Measurements from ENCODE around the gene SELENOS.
"Not testable (repeated sequence)": the region's sequence is repeated elsewhere in the genome, so short reads cannot be mapped to it uniquely, and the experiment has no call there.

DNA sequence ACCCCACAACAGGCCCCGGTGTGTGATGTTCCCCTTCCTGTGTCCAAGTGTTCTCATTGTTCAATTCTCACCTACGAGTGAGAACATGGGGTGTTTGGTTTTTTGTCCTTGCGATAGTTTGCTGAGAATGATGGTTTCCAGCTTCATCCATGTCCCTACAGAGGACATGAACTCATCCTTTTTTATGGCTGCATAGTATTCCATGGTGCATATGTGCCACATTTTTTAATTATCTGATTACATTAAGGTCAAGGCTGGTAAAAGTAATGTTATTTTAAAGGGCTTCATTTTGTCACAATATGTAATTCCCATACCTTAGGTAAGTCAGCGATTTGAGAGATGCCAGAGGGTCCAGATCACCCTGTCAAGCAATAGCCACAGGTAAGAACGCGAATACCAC is 10.1 kb upstream of the SELENOS start:
- TF ChIP-seq, protein P1, sequence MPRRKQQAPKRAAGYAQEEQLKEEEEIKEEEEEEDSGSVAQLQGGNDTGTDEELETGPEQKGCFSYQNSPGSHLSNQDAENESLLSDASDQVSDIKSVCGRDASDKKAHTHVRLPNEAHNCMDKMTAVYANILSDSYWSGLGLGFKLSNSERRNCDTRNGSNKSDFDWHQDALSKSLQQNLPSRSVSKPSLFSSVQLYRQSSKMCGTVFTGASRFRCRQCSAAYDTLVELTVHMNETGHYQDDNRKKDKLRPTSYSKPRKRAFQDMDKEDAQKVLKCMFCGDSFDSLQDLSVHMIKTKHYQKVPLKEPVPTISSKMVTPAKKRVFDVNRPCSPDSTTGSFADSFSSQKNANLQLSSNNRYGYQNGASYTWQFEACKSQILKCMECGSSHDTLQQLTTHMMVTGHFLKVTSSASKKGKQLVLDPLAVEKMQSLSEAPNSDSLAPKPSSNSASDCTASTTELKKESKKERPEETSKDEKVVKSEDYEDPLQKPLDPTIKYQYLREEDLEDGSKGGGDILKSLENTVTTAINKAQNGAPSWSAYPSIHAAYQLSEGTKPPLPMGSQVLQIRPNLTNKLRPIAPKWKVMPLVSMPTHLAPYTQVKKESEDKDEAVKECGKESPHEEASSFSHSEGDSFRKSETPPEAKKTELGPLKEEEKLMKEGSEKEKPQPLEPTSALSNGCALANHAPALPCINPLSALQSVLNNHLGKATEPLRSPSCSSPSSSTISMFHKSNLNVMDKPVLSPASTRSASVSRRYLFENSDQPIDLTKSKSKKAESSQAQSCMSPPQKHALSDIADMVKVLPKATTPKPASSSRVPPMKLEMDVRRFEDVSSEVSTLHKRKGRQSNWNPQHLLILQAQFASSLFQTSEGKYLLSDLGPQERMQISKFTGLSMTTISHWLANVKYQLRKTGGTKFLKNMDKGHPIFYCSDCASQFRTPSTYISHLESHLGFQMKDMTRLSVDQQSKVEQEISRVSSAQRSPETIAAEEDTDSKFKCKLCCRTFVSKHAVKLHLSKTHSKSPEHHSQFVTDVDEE (CRISPR knock-in tag; IDR thresholded peaks at IDR 0.05) = not testable (repeated sequence)
- TF ChIP-seq OSR1, ESRRG (CRISPR knock-in tag; IDR thresholded peaks at IDR 0.05): not testable (repeated sequence)
- TF ChIP-seq, protein P2, sequence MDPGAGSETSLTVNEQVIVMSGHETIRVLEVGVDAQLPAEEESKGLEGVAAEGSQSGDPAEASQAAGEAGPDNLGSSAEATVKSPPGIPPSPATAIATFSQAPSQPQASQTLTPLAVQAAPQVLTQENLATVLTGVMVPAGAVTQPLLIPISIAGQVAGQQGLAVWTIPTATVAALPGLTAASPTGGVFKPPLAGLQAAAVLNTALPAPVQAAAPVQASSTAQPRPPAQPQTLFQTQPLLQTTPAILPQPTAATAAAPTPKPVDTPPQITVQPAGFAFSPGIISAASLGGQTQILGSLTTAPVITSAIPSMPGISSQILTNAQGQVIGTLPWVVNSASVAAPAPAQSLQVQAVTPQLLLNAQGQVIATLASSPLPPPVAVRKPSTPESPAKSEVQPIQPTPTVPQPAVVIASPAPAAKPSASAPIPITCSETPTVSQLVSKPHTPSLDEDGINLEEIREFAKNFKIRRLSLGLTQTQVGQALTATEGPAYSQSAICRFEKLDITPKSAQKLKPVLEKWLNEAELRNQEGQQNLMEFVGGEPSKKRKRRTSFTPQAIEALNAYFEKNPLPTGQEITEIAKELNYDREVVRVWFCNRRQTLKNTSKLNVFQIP (CRISPR knock-in tag; IDR thresholded peaks at IDR 0.05; ENCODE audit: borderline replicate concordance, low read depth) = not testable (repeated sequence)
